ENCODE measurements around the gene TCP11L2.

- TF ChIP-seq CTCF (IDR thresholded peaks at IDR 0.05) (no peak), ZFX (IDR thresholded peaks at IDR 0.05; ENCODE audit: borderline replicate concordance) (no peak)
These were observed 41.6 kb downstream of the TCP11L2 start for GRCh38 chr12:106344131-106344530.
